GM12878 (cell line): ENCODE data around the gene ITPRIP. TPM values are rescaled to one million over a fixed set of nuclear protein-coding genes. Genes with fewer than 3 reads are reported as not detected.

Experiments used
- ATAC-seq: fragments of 200-7000 bp; cut with Tn5 transposase; 3 replicates; pipeline ENCODE4 v1.9.1; 2020; ENCODE audit warnings: mild to moderate bottlenecking, moderate library complexity
- BruUV-seq: library from RNA; stranded (reverse); fragments of 400-500 nt; replicated peaks from 2 replicates; lab custom pipeline; 2021; lab: Mats Ljungman, UMichigan
- CTCF ChIA-PET: fragments of 300-600 bp; sonication (Branson Sonifier 250); formaldehyde crosslinking; extraction: SDS; loops from one replicate; lab custom pipeline; 2021; ENCODE audit warnings: inconsistent platforms; lab: Yijun Ruan, JAX
- POLR2A ChIA-PET: fragments of 350-600 bp; formaldehyde crosslinking; extraction: SDS; loops from one replicate; lab custom pipeline; 2021; ENCODE audit warnings: inconsistent platforms; lab: Charles Lee
- RAD21 ChIA-PET: fragments of 300-600 bp; sonication (Branson Sonifier 250); formaldehyde crosslinking; loops from one replicate; lab custom pipeline; 2023; ENCODE audit warnings: antibody characterized with exemption; ENCODE audit not compliant: unreplicated experiment; lab: Charles Lee
- SMC1A ChIA-PET: fragments of 300-600 bp; sonication (Branson Sonifier 250); formaldehyde crosslinking; loops from one replicate; lab custom pipeline; 2023; ENCODE audit not compliant: unreplicated experiment, uncharacterized antibody; lab: Charles Lee
- DNase-seq: peaks from one replicate; pipeline ENCODE4 v3.0.0-alpha.2; 2011; ENCODE audit warnings: low read depth, low spot score
- FAIRE-seq: peaks from 3 replicates; lab custom pipeline; 2011; peaks lifted over from hg19 to GRCh38; lab: Jason Lieb, UNC
- H2AFZ ChIP-seq: 2 replicates; pipeline ENCODE4 v1.6.0; 2011; ENCODE audit warnings: low read depth, low read length, control low read depth; ENCODE audit not compliant: control insufficient read depth
- H3K27ac ChIP-seq: 2 replicates; pipeline ENCODE4 v1.5.1; 2011; ENCODE audit warnings: control low read depth; ENCODE audit not compliant: control insufficient read depth, insufficient read depth
- H3K27me3 ChIP-seq, 2 experiments: replicated peaks in 1 of 2; 2 replicates each; pipeline versions ENCODE4 v1.6.0 to v1.6.1; 2011; ENCODE audit warnings: low read length in 1 of 2; ENCODE audit not compliant: control insufficient read depth in 2 of 2, insufficient read depth in 2 of 2
- H3K36me3 ChIP-seq, 2 experiments: 2 replicates each; pipeline ENCODE4 v1.5.1; 2011; ENCODE audit warnings: low read length in 1 of 2; ENCODE audit not compliant: control insufficient read depth in 2 of 2, insufficient read depth in 2 of 2
- H3K4me1 ChIP-seq: 2 replicates; pipeline ENCODE4 v1.6.1; 2011; ENCODE audit warnings: mild to moderate bottlenecking, low read length, moderate library complexity, mixed read lengths; ENCODE audit not compliant: control insufficient read depth, insufficient read depth
- H3K4me2 ChIP-seq: 2 replicates; pipeline ENCODE4 v1.6.0; 2011; ENCODE audit warnings: control low read depth; ENCODE audit not compliant: control insufficient read depth, insufficient read depth
- H3K4me3 ChIP-seq: fragments of 200-600 bp; sonication (generic); 2 replicates; pipeline ENCODE4 v1.5.1; 2016
- H3K79me2 ChIP-seq: 2 replicates; pipeline ENCODE4 v1.6.0; 2011; ENCODE audit warnings: low read length; ENCODE audit not compliant: control insufficient read depth, insufficient read depth
- H3K9ac ChIP-seq: 2 replicates; pipeline ENCODE4 v1.8.0; 2011; ENCODE audit warnings: low read length, control low read depth, mixed read lengths; ENCODE audit not compliant: control insufficient read depth, insufficient read depth
- H3K9me3 ChIP-seq: replicated peaks from 3 replicates; pipeline ENCODE4 v1.5.1; 2011; ENCODE audit warnings: mild to moderate bottlenecking, low read length; ENCODE audit not compliant: control insufficient read depth, insufficient read depth
- H4K20me1 ChIP-seq: 2 replicates; pipeline ENCODE4 v1.6.0; 2011; ENCODE audit not compliant: control insufficient read depth, insufficient read depth
- DPF2 ChIP-seq: fragments of 450-650 bp; IDR thresholded peaks from 2 replicates; pipeline ENCODE4 v1.6.1; 2017; ENCODE audit warnings: mild to moderate bottlenecking
- GABPA ChIP-seq: IDR thresholded peaks from 2 replicates; pipeline ENCODE4 v1.6.1; 2014; ENCODE audit warnings: antibody characterized with exemption, low read depth, mild to moderate bottlenecking, inconsistent platforms
- IKZF1 ChIP-seq: fragments of 450-650 bp; conservative IDR thresholded peaks from 2 replicates; pipeline ENCODE4 v1.6.1; 2017; ENCODE audit warnings: antibody characterized with exemption, mild to moderate bottlenecking
- IKZF2 ChIP-seq, 2 experiments: fragments of 450-650 bp; IDR thresholded peaks; 2 replicates each; pipeline ENCODE4 v1.6.1; 2017; ENCODE audit warnings: mild to moderate bottlenecking in 2 of 2, moderate library complexity in 2 of 2
- JUNB ChIP-seq: IDR thresholded peaks from 2 replicates; pipeline ENCODE4 v1.6.1; 2016; ENCODE audit warnings: antibody characterized with exemption, mild to moderate bottlenecking
- MTA2 ChIP-seq: fragments of 450-650 bp; IDR thresholded peaks from 2 replicates; pipeline ENCODE4 v1.6.1; 2016; ENCODE audit warnings: low read depth, mild to moderate bottlenecking, moderate library complexity
- PAX5 ChIP-seq: IDR thresholded peaks from 2 replicates; pipeline ENCODE4 v1.6.1; 2011; ENCODE audit warnings: low read depth, low read length, borderline replicate concordance
- POLR2AphosphoS2 ChIP-seq: IDR thresholded peaks from 2 replicates; pipeline ENCODE4 v1.6.1; 2011; ENCODE audit warnings: low read depth, mild to moderate bottlenecking, low read length, improper control_type of control experiment, moderate library complexity
- RELB ChIP-seq: fragments of 450-650 bp; IDR thresholded peaks from 2 replicates; pipeline ENCODE4 v1.6.1; 2017; ENCODE audit warnings: low read depth, mild to moderate bottlenecking, moderate library complexity
- RUNX3 ChIP-seq: IDR thresholded peaks from 2 replicates; pipeline ENCODE4 v1.6.1; 2012; ENCODE audit warnings: low read length, inconsistent platforms
- WGBS: methylation state at CpG from one replicate; pipeline ENCODE4 v1.1.6; 2016; ENCODE audit warnings: low lambda C conversion rate; ENCODE audit not compliant: insufficient replicate concordance, insufficient coverage; ENCODE audit errors: missing lambda C conversion rate; 5-methylcytosine and 5-hydroxymethylcytosine counted together
- in situ Hi-C: fragments of 300-500 bp; cut with MboI; formaldehyde crosslinking; loops from 9 replicates; pipeline ENCODE4 v1.14.3; 2018; ENCODE audit warnings: mixed read lengths
- intact Hi-C: fragments of 100-400 bp; cut with micrococcal nuclease; formaldehyde crosslinking; loops from one replicate; pipeline ENCODE4 v1.14.2; 2022; ENCODE audit not compliant: unreplicated experiment
- polyA plus RNA-seq, 11 experiments: library from polyadenylated mRNA; depleted of rRNA in 4 of 11; unstranded in 6 of 11; stranded (reverse) in 5 of 11; fragments of >200 nt; fragmentation: Nextera tagmentation in 4 of 11; fragmentation: Illumina TruSeq in 1 of 11; extraction: Ambion mirVana in 4 of 11; extraction: Trizol in 1 of 11; gene quantifications; 1 replicate in 1 of 11; 2 replicates in 10 of 11; pipeline versions ENCODE4 v1.2.1 to v1.2.3, GENCODE V29; 2011 to 2016; ENCODE audit warnings: inconsistent platforms in 2 of 11, missing spikeins in 2 of 11, low read depth in 1 of 11
- total RNA-seq, 4 experiments: library from RNA; depleted of rRNA in 3 of 4; stranded (reverse); fragments of >200 nt in 3 of 4; fragmentation: Illumina TruSeq in 1 of 4; extraction: Trizol in 1 of 4; gene quantifications; 2 replicates each; pipeline versions ENCODE4 v1.2.1 to v1.2.3, GENCODE V29; 2013 to 2021

The ITPRIP gene
- total and polyA plus RNA-seq, 10 of the 15 experiments (the other 5 are each of a cell fraction or from before 2014, with no cell fraction given): 0.82 to 10.4 (median 5.9) TPM

GRCh38 chr10:104351061-104351702 is 12.9 kb upstream of the ITPRIP start:
- no peak overlapping the region for H3K9ac ChIP-seq
- H4K20me1 ChIP-seq: no peaks in the 10 kb centered on the region
- ATAC-seq (peak; percentile 47), FAIRE-seq (no peak), DNase-seq (no peak)
- peak overlapping the region; percentile 32; the same call in 1 of the 2 replicates for H3K4me2 ChIP-seq
- no peak overlapping the region for H3K4me3 ChIP-seq
- peaks cover 51% of the 10 kb centered on the region for H3K4me1 ChIP-seq
- POLR2A ChIA-PET: interaction anchor here (0.8 to 2.2 kb wide), 8 partner anchors 13 to 96 kb away, joined by 3 to 10 read pairs (median 4); partner anchors contain the start of genes GSTO1 and ITPRIP
- SMC1A ChIA-PET: interaction anchor here (0.8 to 10.5 kb wide), 23 partner anchors 8 to 229 kb away, joined by 3 to 187 read pairs (median 5); partner anchors contain the start of genes GSTO1, GSTO2 and ITPRIP
- CTCF ChIA-PET: interaction anchor here (0.7 to 12.8 kb wide), 25 partner anchors 10 to 463 kb away, joined by 3 to 419 read pairs (median 6); partner anchors contain the start of genes GSTO1, GSTO2 and ITPRIP
- TF ChIP-seq DPF2: 0 out of 2 replicates have a peak, but pooled peaks have one; percentile 23
- TF ChIP-seq RELB: peak; percentile 41; the same call in 1 of the 2 replicates
- peak; percentile 32 for TF ChIP-seq JUNB
- TF ChIP-seq POLR2AphosphoS2: no peak
- TF ChIP-seq PAX5: no peak
- TF ChIP-seq IKZF1: peak; percentile 30; the same call in 1 of the 2 replicates
- TF ChIP-seq IKZF2 (IDR thresholded peaks at IDR 0.05): peak; percentile 59
- peak; percentile 12; the same call in 1 of the 2 replicates for TF ChIP-seq MTA2
- TF ChIP-seq GABPA: no peak
- TF ChIP-seq RUNX3: peak; percentile 43; the same call in 1 of the 2 replicates
- no TSS peak for BruUV-seq
- in situ Hi-C loops: no loop called here
- no peaks in the 10 kb centered on the region for H3K79me2 ChIP-seq
- no peak overlapping the region for H2AFZ ChIP-seq
- no peak overlapping the region for H3K27ac ChIP-seq
- WGBS: 19% methylated on average over 2 of the region's 2 CpGs
- H3K27me3 ChIP-seq: no peaks in the 10 kb centered on the region
- intact Hi-C loops: loop anchor here (5.0 kb wide), 1 partner anchor 229 kb away; the partner anchor contains the start of gene SFR1
- H3K9me3 ChIP-seq: no peaks in the 10 kb centered on the region; the same call in 2 of the 3 replicates
- RAD21 ChIA-PET: interaction anchor here (1.0 to 6.8 kb wide), 12 partner anchors 10 to 106 kb away, joined by 3 to 137 read pairs (median 5); partner anchors contain the start of genes GSTO2 and ITPRIP
- no peaks in the 10 kb centered on the region for H3K36me3 ChIP-seq
